Measurements from ENCODE around the gene ZNF280D.

DNA sequence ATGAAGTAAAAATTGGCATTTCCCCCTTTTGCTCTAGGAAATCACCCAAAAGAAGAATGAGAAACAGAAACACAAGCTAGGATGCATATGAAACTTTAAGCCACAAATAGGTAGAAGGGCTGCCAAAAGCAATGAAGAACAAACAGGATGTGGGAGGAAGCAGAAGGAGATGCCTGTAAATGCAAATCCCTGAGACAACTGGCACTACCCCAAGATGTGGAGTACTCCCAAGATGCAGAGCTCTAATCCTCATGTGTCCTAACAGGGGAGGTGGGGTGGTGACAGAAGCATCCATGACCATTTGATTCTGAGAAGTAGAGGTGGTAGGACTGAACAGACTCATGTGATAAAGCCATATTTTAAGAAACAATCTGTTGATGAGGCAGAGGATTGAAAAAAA lies 31.9 kb upstream of the ZNF280D start:
- TF ChIP-seq EZH2 (IDR thresholded peaks at IDR 0.05; ENCODE audit: insufficient read depth, poor library complexity, severe bottlenecking), result no peak
- no peak for TF ChIP-seq EZH2phosphoT487 (IDR thresholded peaks at IDR 0.05; ENCODE audit: insufficient read depth, low read depth)

Measured in GM23248 (cell line).